Keratinocyte (primary cell): Measurements from ENCODE around the gene RFXANK. TPM values are rescaled to one million over a fixed set of nuclear protein-coding genes. Genes with fewer than 3 reads are reported as not detected.

Source experiments
- DNase-seq: peaks from one replicate; pipeline ENCODE4 v3.0.0-alpha.2; 2011; ENCODE audit warnings: low read depth, missing footprints, low spot score
- FAIRE-seq: peaks from 2 replicates; lab custom pipeline; 2011; peaks lifted over from hg19 to GRCh38; lab: Jason Lieb, UNC
- H2AFZ ChIP-seq: 2 replicates; pipeline ENCODE4 v1.6.0; 2012; ENCODE audit warnings: low read length, control low read depth, inconsistent platforms; ENCODE audit not compliant: control insufficient read depth
- H3K27ac ChIP-seq: 2 replicates; pipeline ENCODE4 v1.5.1; 2011; ENCODE audit warnings: low read length; ENCODE audit not compliant: control insufficient read depth, insufficient read depth
- H3K27me3 ChIP-seq: 3 replicates; pipeline ENCODE4 v1.6.0; 2011; ENCODE audit warnings: low read length; ENCODE audit not compliant: control insufficient read depth, insufficient read depth; ENCODE audit errors: extremely low read depth
- H3K36me3 ChIP-seq, 2 experiments: 2 replicates in 1 of 2; 3 replicates in 1 of 2; pipeline ENCODE4 v1.5.1; 2011; ENCODE audit warnings: low read length in 2 of 2, mild to moderate bottlenecking in 1 of 2; ENCODE audit not compliant: control insufficient read depth in 2 of 2, insufficient read depth in 2 of 2; ENCODE audit errors: extremely low read depth in 1 of 2
- H3K4me1 ChIP-seq: 3 replicates; pipeline ENCODE4 v1.5.1; 2011; ENCODE audit warnings: low read length; ENCODE audit not compliant: control insufficient read depth, insufficient read depth; ENCODE audit errors: extremely low read depth
- H3K4me2 ChIP-seq: 3 replicates; pipeline ENCODE4 v1.6.0; 2011; ENCODE audit warnings: low read depth, low read length; ENCODE audit not compliant: control insufficient read depth, insufficient read depth; ENCODE audit errors: extremely low read depth
- H3K4me3 ChIP-seq, 3 experiments: fragments of 200-600 bp in 1 of 3; sonication (generic) in 1 of 3; 2 replicates in 2 of 3; 3 replicates in 1 of 3; pipeline ENCODE4 v1.5.1; 2011 to 2016; ENCODE audit warnings: low read length in 3 of 3, mild to moderate bottlenecking in 3 of 3, control low read depth in 2 of 3, inconsistent platforms in 1 of 3, low read depth in 1 of 3, mixed read lengths in 1 of 3, mixed run types in 1 of 3, moderate library complexity in 1 of 3; ENCODE audit not compliant: control insufficient read depth in 2 of 3, insufficient read depth in 2 of 3; ENCODE audit errors: extremely low read depth in 1 of 3
- H3K79me2 ChIP-seq: 2 replicates; pipeline ENCODE4 v1.6.0; 2012; ENCODE audit warnings: low read length; ENCODE audit not compliant: control insufficient read depth, insufficient read depth
- H3K9ac ChIP-seq: 3 replicates; pipeline ENCODE4 v1.6.0; 2011; ENCODE audit warnings: low read length; ENCODE audit not compliant: control insufficient read depth, insufficient read depth; ENCODE audit errors: extremely low read depth
- H3K9me1 ChIP-seq: 3 replicates; pipeline ENCODE4 v1.6.0; 2011; ENCODE audit warnings: low read length; ENCODE audit not compliant: control insufficient read depth, insufficient read depth; ENCODE audit errors: extremely low read depth
- H3K9me3 ChIP-seq: 2 replicates; pipeline ENCODE4 v1.5.1; 2012; ENCODE audit warnings: low read depth, low read length; ENCODE audit not compliant: control insufficient read depth
- H4K20me1 ChIP-seq: 3 replicates; pipeline ENCODE4 v1.6.0; 2011; ENCODE audit warnings: low read length; ENCODE audit not compliant: control insufficient read depth, insufficient read depth; ENCODE audit errors: extremely low read depth
- EZH2 ChIP-seq: IDR thresholded peaks from one replicate; pipeline ENCODE4 v1.6.1; 2012; ENCODE audit warnings: inconsistent platforms, mild to moderate bottlenecking, low read length, moderate library complexity
- dilution Hi-C: fragments of 300-500 bp; cut with MboI; formaldehyde crosslinking; loops from one replicate; pipeline ENCODE4 v1.7.0; 2020; ENCODE audit warnings: low sequenced_read_pairs; ENCODE audit not compliant: extremely low pct_ligation_motif_present
- polyA plus RNA-seq, 5 experiments: library from polyadenylated mRNA; depleted of rRNA in 3 of 5; stranded (reverse) in 3 of 5; stranded (forward) in 1 of 5; unstranded in 1 of 5; fragments of >200 nt; gene quantifications; 1 replicate in 1 of 5; 2 replicates in 3 of 5; 3 replicates in 1 of 5; pipeline versions ENCODE4 v1.2.1 to v1.2.3, GENCODE V29; 2011 to 2012; ENCODE audit warnings: missing spikeins in 2 of 5, low read depth in 1 of 5, low replicate concordance in 1 of 5
- TF ChIP-seq, protein P1 (sequence below), 3 experiments: IDR thresholded peaks in 1 of 3; conservative IDR thresholded peaks in 1 of 3; optimal IDR thresholded peaks in 1 of 3; 2 replicates in 2 of 3; 3 replicates in 1 of 3; pipeline versions ENCODE3 to v1.5.1; 2011; ENCODE audit warnings: low read length in 3 of 3, mild to moderate bottlenecking in 3 of 3, moderate library complexity in 2 of 3, control low read depth in 1 of 3, inconsistent platforms in 1 of 3; ENCODE audit not compliant: insufficient read depth in 2 of 3; ENCODE audit errors: extremely low read depth in 1 of 3

Gene RFXANK
- polyA plus RNA-seq, 1 donor (not counting 4 experiments of a cell fraction or from before 2014, with no cell fraction given), result 49.0 TPM

DNA sequence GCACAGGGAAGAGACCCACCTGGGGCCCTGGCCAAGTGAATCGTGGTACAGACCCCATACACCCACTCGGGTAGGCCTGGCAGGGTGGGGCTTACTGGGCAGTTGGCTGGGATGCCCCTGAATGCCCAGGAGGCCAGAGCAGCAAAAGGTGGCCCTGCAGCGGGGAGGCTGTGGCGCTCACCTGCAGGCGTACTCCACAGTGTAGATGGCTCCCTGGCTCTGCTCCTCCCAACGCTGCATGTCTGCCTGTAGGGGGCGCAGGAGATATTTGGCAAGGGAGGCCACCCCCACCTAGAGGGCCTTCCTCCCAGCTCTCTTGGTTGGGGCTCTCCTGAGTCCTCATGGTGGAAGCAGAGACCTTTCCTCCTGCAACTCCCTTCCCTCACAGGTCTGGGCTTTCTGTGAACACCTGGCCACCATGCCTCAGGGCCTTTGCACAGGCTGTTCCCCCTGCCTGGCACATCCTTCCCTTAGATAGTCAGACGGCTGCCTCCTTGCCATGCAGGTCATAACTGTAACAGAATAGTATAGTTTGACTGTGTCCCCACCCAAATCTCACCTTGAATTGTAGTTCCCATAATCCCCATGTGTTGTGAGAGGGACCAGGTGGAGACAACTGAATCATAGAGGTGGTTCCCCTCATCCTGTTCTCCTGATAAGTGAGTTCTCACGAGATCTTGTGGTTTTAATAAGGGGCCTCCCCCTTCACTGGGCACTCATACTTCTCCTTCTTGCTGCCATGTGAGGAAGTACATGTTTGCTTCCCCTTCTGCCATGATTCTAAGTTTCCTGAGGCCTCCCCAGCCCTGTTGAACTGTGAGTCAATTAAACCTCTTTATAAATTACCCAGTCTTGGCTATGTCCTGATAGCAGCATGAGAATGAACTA lies 6.0 kb upstream of the RFXANK start:
- FAIRE-seq, result no peak

DNA sequence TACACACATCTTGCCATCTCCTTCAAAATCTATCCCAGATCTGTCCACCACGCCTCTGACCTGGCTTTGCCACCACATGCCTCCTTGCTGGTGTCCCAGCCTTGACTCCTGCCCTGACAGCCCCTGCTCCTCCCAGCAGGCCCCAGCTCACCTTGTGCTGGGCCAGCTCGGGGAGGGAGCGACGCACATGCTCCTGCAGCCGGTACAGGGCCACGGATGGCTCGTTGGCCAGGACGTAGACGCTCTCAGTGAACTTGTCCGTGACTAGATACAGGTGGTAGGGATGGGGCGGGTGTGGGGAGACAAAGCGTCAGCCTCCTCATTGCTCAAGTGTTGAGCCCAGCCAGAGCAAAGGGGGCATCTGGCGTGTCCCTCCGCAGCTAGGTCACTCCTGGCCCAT lies 5.3 kb upstream of the RFXANK start:
- peaks cover 36% of the 10 kb centered on the region for H3K79me2 ChIP-seq
- H3K4me1 ChIP-seq, result peaks cover 6% of the 10 kb centered on the region
- no peak for FAIRE-seq
- H3K9me3 ChIP-seq, result no peaks in the 10 kb centered on the region
- no peak overlapping the region for H2AFZ ChIP-seq
- dilution Hi-C loops, result no loop called here
- TF ChIP-seq, protein P1, sequence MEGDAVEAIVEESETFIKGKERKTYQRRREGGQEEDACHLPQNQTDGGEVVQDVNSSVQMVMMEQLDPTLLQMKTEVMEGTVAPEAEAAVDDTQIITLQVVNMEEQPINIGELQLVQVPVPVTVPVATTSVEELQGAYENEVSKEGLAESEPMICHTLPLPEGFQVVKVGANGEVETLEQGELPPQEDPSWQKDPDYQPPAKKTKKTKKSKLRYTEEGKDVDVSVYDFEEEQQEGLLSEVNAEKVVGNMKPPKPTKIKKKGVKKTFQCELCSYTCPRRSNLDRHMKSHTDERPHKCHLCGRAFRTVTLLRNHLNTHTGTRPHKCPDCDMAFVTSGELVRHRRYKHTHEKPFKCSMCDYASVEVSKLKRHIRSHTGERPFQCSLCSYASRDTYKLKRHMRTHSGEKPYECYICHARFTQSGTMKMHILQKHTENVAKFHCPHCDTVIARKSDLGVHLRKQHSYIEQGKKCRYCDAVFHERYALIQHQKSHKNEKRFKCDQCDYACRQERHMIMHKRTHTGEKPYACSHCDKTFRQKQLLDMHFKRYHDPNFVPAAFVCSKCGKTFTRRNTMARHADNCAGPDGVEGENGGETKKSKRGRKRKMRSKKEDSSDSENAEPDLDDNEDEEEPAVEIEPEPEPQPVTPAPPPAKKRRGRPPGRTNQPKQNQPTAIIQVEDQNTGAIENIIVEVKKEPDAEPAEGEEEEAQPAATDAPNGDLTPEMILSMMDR (optimal IDR thresholded peaks at IDR 0.05 in 1 of 3, IDR thresholded peaks at IDR 0.05 in 1 of 3, conservative IDR thresholded peaks at IDR 0.05 in 1 of 3; ENCODE audit: extremely low read depth in 1 of 3, insufficient read depth in 2 of 3, low read length in 3 of 3), result no peak
- TF ChIP-seq EZH2, result no peak
- H4K20me1 ChIP-seq, result no peaks in the 10 kb centered on the region
- peaks cover 0 to 16% of the 10 kb centered on the region in 2 experiments for H3K36me3 ChIP-seq
- no peak for DNase-seq
- H3K9ac ChIP-seq, result no peak overlapping the region
- no peak overlapping the region for H3K4me2 ChIP-seq
- no peak overlapping the region for H3K4me3 ChIP-seq
- H3K27ac ChIP-seq, result no peak overlapping the region
- no peaks in the 10 kb centered on the region for H3K9me1 ChIP-seq
- H3K27me3 ChIP-seq, result no peaks in the 10 kb centered on the region

More for the DNA sequence above, 6.0 kb upstream of the RFXANK start:
- Histone ChIP-seq H3K27me3 (no peaks in the 10 kb centered on the region), H3K9ac (no peak overlapping the region), H3K36me3 (peaks cover 0 to 21% of the 10 kb centered on the region in 2 experiments), H3K4me1 (peaks cover 6% of the 10 kb centered on the region), H3K4me2 (no peak overlapping the region), H3K4me3 (no peak overlapping the region), H2AFZ (no peak overlapping the region), H3K27ac (no peak overlapping the region), H4K20me1 (no peaks in the 10 kb centered on the region), H3K9me3 (no peaks in the 10 kb centered on the region), H3K9me1 (no peaks in the 10 kb centered on the region), H3K79me2 (peaks cover 29% of the 10 kb centered on the region)
- TF ChIP-seq, protein P1 (optimal IDR thresholded peaks at IDR 0.05 in 1 of 3, IDR thresholded peaks at IDR 0.05 in 1 of 3, conservative IDR thresholded peaks at IDR 0.05 in 1 of 3; ENCODE audit: extremely low read depth in 1 of 3, insufficient read depth in 2 of 3, low read length in 3 of 3), result peak; percentile 66 to 85 (median 77)
- no peak for TF ChIP-seq EZH2
- dilution Hi-C loops, result no loop called here
- no peak for DNase-seq
